Mesendoderm (in vitro differentiated cells): ENCODE data around the gene PRDM15.

Experiments
- DNase-seq: peaks from one replicate; pipeline ENCODE4 v3.0.0; 2013
- H2AK5ac ChIP-seq: 2 replicates; pipeline ENCODE4 v1.6.1; 2013; ENCODE audit warnings: low read length, inconsistent platforms
- H2BK120ac ChIP-seq: 2 replicates; pipeline ENCODE4 v1.6.1; 2013; ENCODE audit warnings: low read depth, mild to moderate bottlenecking, low read length, moderate library complexity, mixed read lengths
- H2BK15ac ChIP-seq: replicated peaks from 2 replicates; pipeline ENCODE4 v1.6.1; 2013; ENCODE audit warnings: low read depth, mild to moderate bottlenecking, moderate library complexity
- H2BK5ac ChIP-seq: 2 replicates; pipeline ENCODE4 v1.6.1; 2013; ENCODE audit warnings: low read length, inconsistent platforms
- H3K18ac ChIP-seq: 2 replicates; pipeline ENCODE4 v1.6.1; 2013; ENCODE audit warnings: mild to moderate bottlenecking, low read length, mixed read lengths
- H3K23ac ChIP-seq: one replicate; pipeline ENCODE4 v1.6.1; 2013; ENCODE audit warnings: low read length
- H3K27ac ChIP-seq: 2 replicates; pipeline ENCODE4 v1.5.1; 2013; ENCODE audit warnings: low read depth, mild to moderate bottlenecking, inconsistent platforms, low read length, moderate library complexity
- H3K27me3 ChIP-seq: 2 replicates; pipeline ENCODE4 v1.6.1; 2013; ENCODE audit warnings: low read length, control low read depth, mild to moderate bottlenecking, inconsistent platforms; ENCODE audit not compliant: insufficient read depth, poor library complexity
- H3K36me3 ChIP-seq: 2 replicates; pipeline ENCODE4 v1.6.1; 2013; ENCODE audit warnings: low read length, inconsistent platforms; ENCODE audit not compliant: control insufficient read depth, insufficient read depth
- H3K4ac ChIP-seq: one replicate; pipeline ENCODE4 v1.6.1; 2013; ENCODE audit warnings: low read depth, mild to moderate bottlenecking, low read length, moderate library complexity
- H3K4me1 ChIP-seq: 2 replicates; pipeline ENCODE4 v1.6.1; 2013; ENCODE audit warnings: low read depth, low read length, inconsistent platforms; ENCODE audit not compliant: control insufficient read depth
- H3K4me2 ChIP-seq: 2 replicates; pipeline ENCODE4 v1.6.1; 2013; ENCODE audit warnings: low read length
- H3K4me3 ChIP-seq: 2 replicates; pipeline ENCODE4 v1.5.1; 2013; ENCODE audit warnings: mild to moderate bottlenecking, low read length
- H3K56ac ChIP-seq: one replicate; pipeline ENCODE4 v1.6.1; 2013; ENCODE audit warnings: low read length
- H3K79me1 ChIP-seq: 2 replicates; pipeline ENCODE4 v1.6.1; 2013; ENCODE audit warnings: low read length, inconsistent platforms
- H3K79me2 ChIP-seq: 2 replicates; pipeline ENCODE4 v1.6.1; 2013; ENCODE audit warnings: mild to moderate bottlenecking, low read length; ENCODE audit not compliant: control insufficient read depth, insufficient read depth
- H3K9ac ChIP-seq: 2 replicates; pipeline ENCODE4 v1.6.1; 2013; ENCODE audit warnings: low read length, inconsistent platforms
- H4K5ac ChIP-seq: one replicate; pipeline ENCODE4 v1.6.1; 2013; ENCODE audit warnings: low read length
- H4K8ac ChIP-seq: one replicate; pipeline ENCODE4 v1.6.1; 2013; ENCODE audit warnings: low read depth, mild to moderate bottlenecking, control low read depth, low read length, moderate library complexity
- WGBS: extraction: QIAGEN DNeasy Blood & Tissue Kit; methylation state at CpG from one replicate; pipeline ENCODE4 v1.1.7; 2013; ENCODE audit warnings: low lambda C conversion rate, missing lambda C conversion rate; ENCODE audit not compliant: insufficient coverage; ENCODE audit errors: extremely low coverage; 5-methylcytosine and 5-hydroxymethylcytosine counted together

The PRDM15 gene

DNA sequence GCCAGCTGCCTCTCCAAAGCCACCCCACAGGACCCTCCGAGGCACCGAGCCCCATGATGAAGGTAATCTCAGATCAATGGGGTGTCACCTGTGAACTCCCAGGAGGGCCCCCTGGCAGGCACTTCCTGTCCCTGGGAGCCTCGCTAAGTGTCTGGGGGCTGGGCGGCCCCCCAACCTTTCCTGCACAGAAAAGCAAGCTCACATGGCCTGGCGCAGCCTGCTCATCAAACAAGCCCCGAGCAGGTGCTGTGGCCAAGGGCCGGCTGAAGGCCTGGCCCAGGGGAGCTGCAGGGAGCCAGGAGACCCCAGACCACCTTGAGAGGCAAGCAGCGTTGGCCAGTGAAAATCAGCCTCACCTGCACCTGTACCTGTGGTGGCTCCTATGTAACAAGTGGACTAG is 115.1 kb downstream of the PRDM15 start:
- DNase-seq = no peak
- peaks cover 13% of the 10 kb centered on the region for H3K79me2 ChIP-seq

DNA sequence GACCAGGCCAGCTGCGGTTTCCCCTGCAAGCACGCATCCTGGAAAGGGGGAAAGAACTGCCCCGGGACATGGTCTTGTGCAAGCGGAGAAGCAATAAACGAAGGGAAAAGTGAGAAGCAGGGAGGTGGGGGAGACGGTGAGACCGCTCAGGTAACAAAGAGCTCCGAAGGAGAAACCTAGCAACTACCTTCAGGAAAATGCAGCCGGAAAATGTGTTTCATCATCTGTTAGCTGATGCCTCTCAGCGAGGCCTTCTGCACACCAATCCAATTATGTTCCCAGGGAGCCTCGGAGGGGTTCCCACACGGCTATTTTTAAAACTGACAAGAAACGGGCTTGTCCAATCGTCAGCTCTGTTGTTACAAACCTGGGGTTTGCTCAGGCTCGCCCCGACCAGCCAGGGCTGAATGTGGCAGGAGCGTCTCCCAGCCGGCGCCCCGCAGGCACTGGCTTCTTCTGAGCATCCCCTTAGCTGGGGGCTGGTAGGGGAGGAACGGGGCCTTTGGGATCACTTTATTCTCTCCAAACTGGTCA is 115.7 kb downstream of the PRDM15 start:
- peaks cover 3% of the 10 kb centered on the region for H3K27me3 ChIP-seq
- H3K79me1 ChIP-seq = peaks cover 20% of the 10 kb centered on the region
- WGBS = no CpG with 5 or more reads among the region's 21 CpGs
- H2BK120ac ChIP-seq = no peak overlapping the region
- H2BK15ac ChIP-seq = no peak overlapping the region
- H4K8ac ChIP-seq = no peak overlapping the region
- peaks cover 15% of the 10 kb centered on the region for H3K79me2 ChIP-seq
- peak; percentile 65 for DNase-seq
- H3K4ac ChIP-seq = no peak overlapping the region
- H3K4me2 ChIP-seq = no peak overlapping the region
- H2AK5ac ChIP-seq = no peak overlapping the region
- H2BK5ac ChIP-seq = no peak overlapping the region
- H3K4me3 ChIP-seq = no peak overlapping the region
- peak overlapping the region; percentile 20 for H3K56ac ChIP-seq
- no peak overlapping the region for H3K23ac ChIP-seq
- H3K36me3 ChIP-seq = no peaks in the 10 kb centered on the region
- H3K4me1 ChIP-seq = peaks cover 11% of the 10 kb centered on the region
- H4K5ac ChIP-seq = no peak overlapping the region
- peak overlapping the region; percentile 1 for H3K18ac ChIP-seq
- no peak overlapping the region for H3K27ac ChIP-seq
- H3K9ac ChIP-seq = peak overlapping the region; percentile 0

More for the DNA sequence above, 115.1 kb downstream of the PRDM15 start:
- Histone ChIP-seq H3K4me3 (no peak overlapping the region), H2BK120ac (no peak overlapping the region), H3K4ac (no peak overlapping the region), H3K18ac (peak overlapping the region; percentile 1), H3K56ac (no peak overlapping the region), H2BK15ac (no peak overlapping the region), H3K36me3 (no peaks in the 10 kb centered on the region), H3K79me1 (peaks cover 16% of the 10 kb centered on the region), H3K4me2 (no peak overlapping the region), H4K5ac (no peak overlapping the region), H4K8ac (no peak overlapping the region), H2AK5ac (no peak overlapping the region), H3K27ac (no peak overlapping the region), H3K27me3 (peaks cover 3% of the 10 kb centered on the region), H3K4me1 (peaks cover 11% of the 10 kb centered on the region), H2BK5ac (no peak overlapping the region), H3K23ac (no peak overlapping the region), H3K9ac (no peak overlapping the region)
- no CpG with 5 or more reads among the region's 8 CpGs for WGBS

DNA sequence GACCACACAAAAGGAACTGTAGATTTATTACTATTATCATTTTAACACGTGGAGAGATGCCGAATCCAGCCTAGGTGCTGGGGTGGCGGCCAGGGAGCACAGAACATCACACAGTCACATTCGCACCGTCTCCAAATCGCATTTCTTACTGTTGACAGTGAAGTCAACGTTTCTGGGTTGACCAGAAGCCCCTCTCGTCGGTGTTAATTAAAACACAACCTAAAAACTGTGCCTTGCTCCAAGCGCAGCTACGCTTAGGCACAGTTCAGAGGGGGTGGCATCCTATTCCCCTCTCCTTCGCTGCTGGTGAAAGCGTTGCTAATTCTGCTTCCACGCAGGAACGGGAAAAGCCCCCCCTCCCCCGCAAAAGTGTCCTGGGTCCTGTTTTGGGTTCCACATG is 116.4 kb downstream of the PRDM15 start:
- Histone ChIP-seq H3K36me3 (no peaks in the 10 kb centered on the region), H3K27me3 (peaks cover 3% of the 10 kb centered on the region), H3K4ac (no peak overlapping the region), H3K4me2 (peak overlapping the region; percentile 24), H3K79me2 (peaks cover 15% of the 10 kb centered on the region), H3K79me1 (peaks cover 20% of the 10 kb centered on the region), H3K4me1 (peaks cover 11% of the 10 kb centered on the region), H3K27ac (no peak overlapping the region), H3K4me3 (no peak overlapping the region), H4K8ac (no peak overlapping the region), H2AK5ac (no peak overlapping the region), H2BK5ac (no peak overlapping the region), H2BK120ac (no peak overlapping the region), H3K23ac (no peak overlapping the region), H3K56ac (peak overlapping the region; percentile 53), H2BK15ac (no peak overlapping the region), H3K9ac (peak overlapping the region; percentile 20), H3K18ac (no peak overlapping the region), H4K5ac (no peak overlapping the region)
- no CpG with 5 or more reads among the region's 16 CpGs for WGBS
- DNase-seq = no peak

- Histone ChIP-seq H2BK120ac (no peak overlapping the region), H3K27me3 (peaks cover 3% of the 10 kb centered on the region), H2AK5ac (no peak overlapping the region), H3K79me1 (peaks cover 20% of the 10 kb centered on the region), H3K56ac (peak overlapping the region; percentile 75), H3K4me1 (peaks cover 11% of the 10 kb centered on the region), H2BK5ac (no peak overlapping the region), H4K8ac (no peak overlapping the region), H3K18ac (peak overlapping the region; percentile 1), H3K4me3 (peak overlapping the region; percentile 5), H3K4ac (no peak overlapping the region), H4K5ac (no peak overlapping the region), H3K36me3 (no peaks in the 10 kb centered on the region), H3K79me2 (peaks cover 15% of the 10 kb centered on the region), H3K27ac (no peak overlapping the region), H3K4me2 (peak overlapping the region; percentile 35), H3K23ac (no peak overlapping the region), H3K9ac (peak overlapping the region; percentile 41), H2BK15ac (no peak overlapping the region)
- no CpG with 5 or more reads among the region's 22 CpGs for WGBS
- peak; percentile 82 for DNase-seq
Measured at GRCh38 chr21:41761934-41762635, 117.1 kb downstream of the PRDM15 start.

DNA sequence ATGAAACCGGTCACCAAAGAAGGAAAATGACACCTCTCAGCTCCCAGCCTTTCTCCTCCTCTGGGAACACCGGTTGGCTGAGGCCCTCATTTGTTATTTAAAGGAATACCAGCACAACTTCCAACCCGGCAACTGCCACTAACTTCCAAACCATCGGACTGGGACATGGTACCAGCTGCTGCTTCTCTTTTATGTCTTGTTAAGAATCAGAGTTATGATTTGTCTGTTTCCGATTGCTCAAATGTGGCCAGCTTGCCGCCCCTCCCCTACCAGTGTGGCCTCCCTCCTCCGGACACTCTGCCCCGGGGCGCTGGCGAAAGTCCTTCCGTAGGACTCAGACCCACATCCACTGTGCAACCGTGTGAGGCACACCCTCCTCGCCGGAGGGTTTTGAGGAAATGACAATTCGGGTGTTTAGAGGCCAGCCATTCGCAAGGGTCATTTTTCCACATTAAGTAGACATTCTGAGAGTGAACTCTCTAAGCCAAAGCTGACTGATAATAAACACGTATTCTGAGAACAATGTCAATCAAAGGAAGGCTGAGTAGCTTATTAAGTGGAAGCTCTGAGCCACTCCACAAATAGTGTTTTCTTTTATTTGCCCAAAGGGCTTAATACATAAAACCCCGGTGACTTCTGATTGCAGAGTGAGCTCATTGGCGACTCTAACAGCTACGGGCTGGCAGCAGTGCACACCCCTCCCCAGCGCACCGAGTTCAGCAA is 117.8 kb downstream of the PRDM15 start:
- H3K27ac ChIP-seq = no peak overlapping the region
- no peak overlapping the region for H3K23ac ChIP-seq
- peaks cover 15% of the 10 kb centered on the region for H3K79me2 ChIP-seq
- no peak overlapping the region for H4K5ac ChIP-seq
- peak overlapping the region; percentile 75 for H3K56ac ChIP-seq
- H3K9ac ChIP-seq = peak overlapping the region; percentile 54
- H3K79me1 ChIP-seq = peaks cover 22% of the 10 kb centered on the region
- no peak overlapping the region for H4K8ac ChIP-seq
- H3K18ac ChIP-seq = peak overlapping the region; percentile 1
- no peak for DNase-seq
- no peak overlapping the region for H2BK5ac ChIP-seq
- no CpG with 5 or more reads among the region's 22 CpGs for WGBS
- no peak overlapping the region for H2BK15ac ChIP-seq
- no peak overlapping the region for H3K4ac ChIP-seq
- H3K4me3 ChIP-seq = no peak overlapping the region
- peaks cover 3% of the 10 kb centered on the region for H3K27me3 ChIP-seq
- H3K36me3 ChIP-seq = no peaks in the 10 kb centered on the region
- peaks cover 11% of the 10 kb centered on the region for H3K4me1 ChIP-seq
- peak overlapping the region; percentile 35 for H3K4me2 ChIP-seq
- no peak overlapping the region for H2BK120ac ChIP-seq
- no peak overlapping the region for H2AK5ac ChIP-seq
